ENCODE results near the gene SIRT2. TPM values are rescaled to one million over a fixed set of nuclear protein-coding genes. Genes with fewer than 3 reads are reported as not detected.
"Not testable (repeated sequence)": the region's sequence is repeated elsewhere in the genome, so short reads cannot be mapped to it uniquely, and the experiment has no call there.

SIRT2 gene
- total RNA-seq, 1 experiment from 2014 or later, result 19.5 TPM

DNA sequence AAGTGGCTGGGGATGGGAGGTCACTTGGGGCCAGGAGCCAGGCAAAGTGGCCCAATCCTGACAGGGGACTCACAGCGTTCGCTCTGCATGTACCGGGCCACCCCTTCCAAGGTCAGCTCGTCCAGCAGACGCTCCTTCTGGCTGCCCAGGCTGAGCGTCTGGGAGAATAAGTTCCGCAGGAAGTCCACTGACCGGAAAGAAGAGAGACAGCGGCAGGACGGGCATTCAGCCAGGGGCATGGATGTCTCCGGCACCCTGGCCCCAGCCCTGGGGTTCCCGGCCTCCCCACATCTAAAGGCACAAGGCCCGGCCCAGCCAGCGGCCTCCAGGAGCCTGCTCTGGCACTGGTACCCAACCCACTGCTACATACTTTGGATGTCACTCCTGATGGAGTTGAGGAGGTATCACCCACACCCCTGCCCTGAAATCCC lies 6.1 kb downstream of the SIRT2 start:
- H4K20me1 ChIP-seq (ENCODE audit: insufficient read depth, low read depth, low read length), result no peaks in the 10 kb centered on the region
- no peak overlapping the region for H2AFZ ChIP-seq (ENCODE audit: low read length)
- H3K4me2 ChIP-seq (ENCODE audit: low read depth, low read length, poor library complexity, severe bottlenecking), result no peak overlapping the region
- no peaks in the 10 kb centered on the region for H3K36me3 ChIP-seq (ENCODE audit: insufficient read depth, low read length)
- peaks cover 2% of the 10 kb centered on the region for H3K4me1 ChIP-seq (ENCODE audit: low read length)
- no peak overlapping the region for H3K27ac ChIP-seq (ENCODE audit: low read length)
- H3K4me3 ChIP-seq (ENCODE audit: low read length), result no peak overlapping the region
- no peaks in the 10 kb centered on the region for H3K9me2 ChIP-seq (replicated peaks; ENCODE audit: insufficient read depth, low read length)
- no peaks in the 10 kb centered on the region for H3K9me3 ChIP-seq (ENCODE audit: low read length)
- no peak for DNase-seq
- H3K9ac ChIP-seq (ENCODE audit: low read length), result no peak overlapping the region
- H3K27me3 ChIP-seq (ENCODE audit: low read length), result no peaks in the 10 kb centered on the region
- no peaks in the 10 kb centered on the region for H3K79me2 ChIP-seq (ENCODE audit: low read length)

DNA sequence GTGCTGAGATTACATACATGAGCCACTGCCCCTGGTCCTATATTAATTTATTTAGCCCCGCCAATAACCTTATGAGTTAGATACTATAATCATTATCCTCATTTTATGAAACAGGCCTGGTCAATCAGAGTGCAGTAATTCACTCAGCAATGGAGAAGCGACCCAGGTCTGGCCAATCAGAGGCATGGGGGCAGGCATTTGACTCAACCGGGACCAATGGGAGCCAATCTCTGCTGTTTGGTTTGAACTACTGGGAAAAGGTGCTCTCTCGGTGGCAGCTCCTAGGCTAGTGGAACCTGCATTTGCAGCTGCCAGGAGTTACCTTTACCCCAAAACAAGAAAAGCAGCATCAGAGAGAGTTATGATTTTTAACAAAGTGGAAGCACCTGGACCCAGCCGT lies 6.6 kb downstream of the SIRT2 start:
- Histone ChIP-seq H2AFZ (ENCODE audit: low read length) (no peak overlapping the region), H3K27me3 (ENCODE audit: low read length) (no peaks in the 10 kb centered on the region), H3K4me1 (ENCODE audit: low read length) (no peaks in the 10 kb centered on the region), H3K9me3 (ENCODE audit: low read length) (no peaks in the 10 kb centered on the region), H3K9me2 (replicated peaks; ENCODE audit: insufficient read depth, low read length) (no peaks in the 10 kb centered on the region), H3K4me2 (ENCODE audit: low read depth, low read length, poor library complexity, severe bottlenecking) (no peak overlapping the region), H3K9ac (ENCODE audit: low read length) (no peak overlapping the region), H3K4me3 (ENCODE audit: low read length) (no peak overlapping the region), H3K36me3 (ENCODE audit: insufficient read depth, low read length) (no peaks in the 10 kb centered on the region), H3K27ac (ENCODE audit: low read length) (no peak overlapping the region), H4K20me1 (ENCODE audit: insufficient read depth, low read depth, low read length) (no peaks in the 10 kb centered on the region), H3K79me2 (ENCODE audit: low read length) (no peaks in the 10 kb centered on the region)
- no peak for DNase-seq

DNA sequence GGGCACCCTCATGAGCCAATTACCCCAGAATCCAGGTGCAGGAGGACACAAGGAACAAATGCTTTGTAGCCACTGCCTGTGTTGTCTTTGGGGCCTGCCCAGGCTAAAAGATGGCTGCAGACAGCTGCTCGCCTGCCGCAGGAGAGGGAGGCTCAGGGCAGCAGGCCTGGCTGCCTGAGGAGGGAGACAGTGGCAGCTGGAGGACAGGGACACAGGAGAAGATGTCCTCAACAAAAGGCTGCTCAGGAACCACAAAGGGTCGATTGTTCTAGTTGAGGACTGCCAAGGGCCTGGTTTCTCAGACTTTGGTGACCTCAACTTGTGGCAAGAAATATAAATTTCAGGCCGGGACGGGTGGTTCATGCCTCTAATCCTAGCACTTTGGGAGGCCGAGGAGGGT lies 7.6 kb downstream of the SIRT2 start:
- Histone ChIP-seq H3K4me2 (ENCODE audit: low read depth, low read length, poor library complexity, severe bottlenecking) (no peak overlapping the region), H3K9me3 (ENCODE audit: low read length) (no peaks in the 10 kb centered on the region), H3K79me2 (ENCODE audit: low read length) (no peaks in the 10 kb centered on the region), H3K9ac (ENCODE audit: low read length) (no peak overlapping the region), H3K27me3 (ENCODE audit: low read length) (no peaks in the 10 kb centered on the region), H3K4me1 (ENCODE audit: low read length) (no peaks in the 10 kb centered on the region), H2AFZ (ENCODE audit: low read length) (no peak overlapping the region), H3K36me3 (ENCODE audit: insufficient read depth, low read length) (no peaks in the 10 kb centered on the region), H3K9me2 (replicated peaks; ENCODE audit: insufficient read depth, low read length) (no peaks in the 10 kb centered on the region), H4K20me1 (ENCODE audit: insufficient read depth, low read depth, low read length) (no peaks in the 10 kb centered on the region), H3K27ac (ENCODE audit: low read length) (no peak overlapping the region), H3K4me3 (ENCODE audit: low read length) (no peak overlapping the region)
- no peak for DNase-seq

DNA sequence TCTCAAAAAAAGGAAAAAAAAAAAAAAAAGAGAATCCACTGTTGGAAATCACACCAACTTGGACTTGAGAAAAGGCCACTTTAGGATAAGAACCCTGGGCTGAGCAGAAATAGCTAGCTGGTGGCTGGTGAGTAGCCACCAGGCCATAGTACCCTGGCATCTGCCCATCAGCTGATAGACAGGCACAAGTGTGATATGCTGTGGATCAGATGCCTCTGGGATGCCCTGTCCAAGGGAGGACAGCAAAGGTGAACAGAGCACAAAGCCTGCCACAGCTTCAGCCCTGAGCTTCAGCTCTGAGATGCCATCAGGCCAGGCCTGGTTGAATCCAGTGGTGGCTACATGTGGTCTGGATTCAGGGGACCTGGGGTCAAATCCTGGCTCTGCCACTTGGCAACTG lies 8.7 kb downstream of the SIRT2 start:
- H3K4me1 ChIP-seq (ENCODE audit: low read length), result no peaks in the 10 kb centered on the region
- H3K4me3 ChIP-seq (ENCODE audit: low read length), result no peak overlapping the region
- no peaks in the 10 kb centered on the region for H3K27me3 ChIP-seq (ENCODE audit: low read length)
- no peaks in the 10 kb centered on the region for H4K20me1 ChIP-seq (ENCODE audit: insufficient read depth, low read depth, low read length)
- H3K9ac ChIP-seq (ENCODE audit: low read length), result no peak overlapping the region
- H3K4me2 ChIP-seq (ENCODE audit: low read depth, low read length, poor library complexity, severe bottlenecking), result no peak overlapping the region
- no peaks in the 10 kb centered on the region for H3K9me2 ChIP-seq (replicated peaks; ENCODE audit: insufficient read depth, low read length)
- DNase-seq, result no peak
- no peak overlapping the region for H3K27ac ChIP-seq (ENCODE audit: low read length)
- H2AFZ ChIP-seq (ENCODE audit: low read length), result no peak overlapping the region
- no peaks in the 10 kb centered on the region for H3K79me2 ChIP-seq (ENCODE audit: low read length)
- H3K36me3 ChIP-seq (ENCODE audit: insufficient read depth, low read length), result no peaks in the 10 kb centered on the region
- H3K9me3 ChIP-seq (ENCODE audit: low read length), result no peaks in the 10 kb centered on the region

DNA sequence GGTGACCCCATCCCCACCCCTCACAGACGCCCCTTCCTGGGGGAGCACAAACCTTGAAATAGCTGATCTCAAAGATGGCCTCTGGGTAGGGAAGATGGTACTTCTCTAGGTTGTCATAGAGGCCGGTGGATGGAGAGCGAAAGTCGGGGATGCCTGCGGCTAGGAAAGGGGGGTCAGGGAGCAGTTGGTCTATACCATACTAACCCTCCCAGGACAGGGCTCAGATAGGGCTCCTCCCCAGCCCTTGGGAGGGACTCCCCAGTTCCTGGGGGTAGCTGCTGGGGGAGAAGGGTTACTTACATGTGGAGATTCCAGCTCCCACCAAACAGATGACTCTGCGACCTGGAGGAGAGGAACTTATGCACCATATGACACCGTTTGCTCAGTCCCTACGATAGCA lies 9.6 kb downstream of the SIRT2 start:
- no peaks in the 10 kb centered on the region for H4K20me1 ChIP-seq (ENCODE audit: insufficient read depth, low read depth, low read length)
- H3K4me1 ChIP-seq (ENCODE audit: low read length), result no peaks in the 10 kb centered on the region
- H3K4me3 ChIP-seq (ENCODE audit: low read length), result no peak overlapping the region
- no peaks in the 10 kb centered on the region for H3K36me3 ChIP-seq (ENCODE audit: insufficient read depth, low read length)
- DNase-seq, result no peak
- no peaks in the 10 kb centered on the region for H3K27me3 ChIP-seq (ENCODE audit: low read length)
- no peaks in the 10 kb centered on the region for H3K9me3 ChIP-seq (ENCODE audit: low read length)
- no peak overlapping the region for H3K9ac ChIP-seq (ENCODE audit: low read length)
- no peaks in the 10 kb centered on the region for H3K79me2 ChIP-seq (ENCODE audit: low read length)
- no peak overlapping the region for H2AFZ ChIP-seq (ENCODE audit: low read length)
- no peak overlapping the region for H3K4me2 ChIP-seq (ENCODE audit: low read depth, low read length, poor library complexity, severe bottlenecking)
- no peak overlapping the region for H3K27ac ChIP-seq (ENCODE audit: low read length)
- no peaks in the 10 kb centered on the region for H3K9me2 ChIP-seq (replicated peaks; ENCODE audit: insufficient read depth, low read length)

- Histone ChIP-seq H3K9me3 (ENCODE audit: low read length) (no peaks in the 10 kb centered on the region), H3K9ac (ENCODE audit: low read length) (no peak overlapping the region)
These were observed 10.5 kb downstream of the SIRT2 start for GRCh38 chr19:38888876-38889275.

DNA sequence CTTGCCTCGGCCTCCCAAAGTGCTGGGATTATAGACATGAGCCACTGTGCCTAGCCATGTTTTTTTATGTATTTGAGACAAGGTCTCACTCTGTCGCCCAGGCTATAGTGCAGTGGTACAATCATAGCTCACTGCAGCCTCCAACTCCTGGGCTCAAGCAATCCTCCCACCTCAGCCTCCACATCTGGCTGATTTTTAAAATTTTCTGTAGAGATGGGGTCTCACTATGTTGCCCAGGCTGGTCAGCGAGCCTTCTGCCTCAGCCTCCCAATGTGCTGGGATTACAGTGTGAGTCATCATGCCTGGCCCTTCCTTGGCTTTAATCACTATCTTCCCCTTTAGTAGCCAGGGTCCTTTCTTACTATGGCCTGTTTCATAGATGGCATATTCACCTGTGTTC lies 14.7 kb downstream of the SIRT2 start:
- not testable (repeated sequence) for H3K9ac ChIP-seq (ENCODE audit: low read length); DNase-seq; H3K36me3 ChIP-seq (ENCODE audit: insufficient read depth, low read length); H3K27me3 ChIP-seq (ENCODE audit: low read length); H3K4me2 ChIP-seq (ENCODE audit: low read depth, low read length, poor library complexity, severe bottlenecking); H3K4me3 ChIP-seq (ENCODE audit: low read length); H3K27ac ChIP-seq (ENCODE audit: low read length); H2AFZ ChIP-seq (ENCODE audit: low read length); H4K20me1 ChIP-seq (ENCODE audit: insufficient read depth, low read depth, low read length); H3K9me3 ChIP-seq (ENCODE audit: low read length); H3K4me1 ChIP-seq (ENCODE audit: low read length); H3K79me2 ChIP-seq (ENCODE audit: low read length); H3K9me2 ChIP-seq (replicated peaks; ENCODE audit: insufficient read depth, low read length)

More at GRCh38 chr19:38888876-38889275, 10.5 kb downstream of the SIRT2 start:
- no peak overlapping the region for H3K4me2 ChIP-seq (ENCODE audit: low read depth, low read length, poor library complexity, severe bottlenecking)
- DNase-seq, result no peak
- no peak overlapping the region for H2AFZ ChIP-seq (ENCODE audit: low read length)
- no peak overlapping the region for H3K4me3 ChIP-seq (ENCODE audit: low read length)
- no peaks in the 10 kb centered on the region for H3K79me2 ChIP-seq (ENCODE audit: low read length)
- H3K4me1 ChIP-seq (ENCODE audit: low read length), result no peaks in the 10 kb centered on the region
- no peaks in the 10 kb centered on the region for H4K20me1 ChIP-seq (ENCODE audit: insufficient read depth, low read depth, low read length)
- no peaks in the 10 kb centered on the region for H3K9me2 ChIP-seq (replicated peaks; ENCODE audit: insufficient read depth, low read length)
- no peaks in the 10 kb centered on the region for H3K36me3 ChIP-seq (ENCODE audit: insufficient read depth, low read length)
- H3K27ac ChIP-seq (ENCODE audit: low read length), result no peak overlapping the region
- no peaks in the 10 kb centered on the region for H3K27me3 ChIP-seq (ENCODE audit: low read length)

DNA sequence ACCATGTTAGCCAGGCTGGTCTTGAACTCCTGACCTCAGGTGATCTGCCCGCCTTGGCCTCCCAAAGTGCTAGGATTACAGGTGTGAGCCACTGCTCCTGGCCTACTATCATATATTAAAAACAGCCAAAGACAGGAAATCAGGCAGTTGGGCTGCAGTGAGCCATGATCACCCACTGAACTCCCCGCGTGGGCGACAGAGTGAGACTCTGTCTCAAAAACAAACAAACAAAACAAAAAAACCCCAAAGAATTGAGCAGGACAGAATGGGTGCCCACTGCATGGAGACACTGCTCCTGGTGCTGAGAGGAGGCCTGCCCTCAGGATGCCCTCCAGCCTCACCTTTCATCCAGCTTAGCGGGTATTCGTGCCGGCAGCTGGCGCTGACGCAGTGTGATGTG lies 16.1 kb downstream of the SIRT2 start:
- Histone ChIP-seq H2AFZ (ENCODE audit: low read length) (no peak overlapping the region), H3K79me2 (ENCODE audit: low read length) (no peaks in the 10 kb centered on the region), H3K27ac (ENCODE audit: low read length) (no peak overlapping the region), H3K4me3 (ENCODE audit: low read length) (no peak overlapping the region), H3K4me1 (ENCODE audit: low read length) (peaks cover 9% of the 10 kb centered on the region), H3K9ac (ENCODE audit: low read length) (no peak overlapping the region), H3K36me3 (ENCODE audit: insufficient read depth, low read length) (no peaks in the 10 kb centered on the region), H3K9me2 (replicated peaks; ENCODE audit: insufficient read depth, low read length) (no peaks in the 10 kb centered on the region), H3K4me2 (ENCODE audit: low read depth, low read length, poor library complexity, severe bottlenecking) (no peak overlapping the region), H3K27me3 (ENCODE audit: low read length) (no peaks in the 10 kb centered on the region), H4K20me1 (ENCODE audit: insufficient read depth, low read depth, low read length) (no peaks in the 10 kb centered on the region), H3K9me3 (ENCODE audit: low read length) (no peaks in the 10 kb centered on the region)
- DNase-seq, result no peak
